Right lobe of liver (tissue), 4 donors: Measurements from ENCODE around the gene KIF6.

Experiments used
- POLR2A ChIP-seq: fragments of 450-650 bp; IDR thresholded peaks from one replicate; pipeline ENCODE4 v1.6.1; 2017; ENCODE audit warnings: antibody characterized with exemption, mild to moderate bottlenecking
- TF ChIP-seq, protein P1 (sequence below), 4 donors: fragments of 200-600 bp in 3 of 4; fragments of 450-650 bp in 1 of 4; IDR thresholded peaks; one replicate each; pipeline versions ENCODE4 v1.5.1 to v1.8.0; 2016 to 2022; ENCODE audit warnings: antibody characterized with exemption in 4 of 4, mild to moderate bottlenecking in 2 of 4
- donor health status: DM: no; HTN: no; CAD: no.
- donor health status: DM: no; HTN: no; CAD: no.
- donor health status: DM: no; HTN: yes; CAD: no.

DNA sequence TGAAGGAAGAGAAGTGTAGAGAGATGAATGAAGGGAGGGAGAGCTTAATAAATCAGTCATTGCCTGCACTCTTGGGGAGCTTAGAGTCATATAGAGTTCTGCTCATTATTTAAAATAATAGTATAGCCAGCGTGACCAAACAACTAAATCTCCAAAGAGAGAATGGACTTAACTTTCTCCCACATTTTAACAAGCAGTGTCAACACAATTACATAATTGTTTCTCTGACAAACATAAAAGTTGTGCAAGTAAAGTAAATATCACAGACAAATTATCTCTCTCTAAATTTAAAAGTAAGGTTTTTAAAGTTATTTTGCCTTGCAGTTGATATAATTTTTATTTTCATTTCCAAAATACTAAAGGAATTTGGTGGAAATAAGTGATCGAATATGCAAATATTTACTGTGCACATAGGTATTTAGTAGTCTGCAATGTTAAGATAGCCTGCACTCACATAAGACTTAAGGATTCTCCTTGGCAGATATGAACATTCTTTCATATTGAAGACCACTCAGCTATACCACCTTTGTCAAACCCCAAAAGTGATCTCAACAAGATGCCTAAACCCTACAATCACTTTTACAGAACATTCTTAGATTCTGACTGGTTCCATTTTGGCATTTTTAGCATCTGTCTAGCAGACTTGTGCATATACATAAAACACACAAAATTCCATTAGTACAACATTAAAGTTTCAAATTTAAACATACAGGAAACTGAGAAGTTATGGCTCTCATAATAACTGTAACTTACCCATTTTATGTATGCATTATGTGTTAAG lies 67.7 kb downstream of the KIF6 start:
- TF ChIP-seq POLR2A: no peak
- TF ChIP-seq, protein P1, sequence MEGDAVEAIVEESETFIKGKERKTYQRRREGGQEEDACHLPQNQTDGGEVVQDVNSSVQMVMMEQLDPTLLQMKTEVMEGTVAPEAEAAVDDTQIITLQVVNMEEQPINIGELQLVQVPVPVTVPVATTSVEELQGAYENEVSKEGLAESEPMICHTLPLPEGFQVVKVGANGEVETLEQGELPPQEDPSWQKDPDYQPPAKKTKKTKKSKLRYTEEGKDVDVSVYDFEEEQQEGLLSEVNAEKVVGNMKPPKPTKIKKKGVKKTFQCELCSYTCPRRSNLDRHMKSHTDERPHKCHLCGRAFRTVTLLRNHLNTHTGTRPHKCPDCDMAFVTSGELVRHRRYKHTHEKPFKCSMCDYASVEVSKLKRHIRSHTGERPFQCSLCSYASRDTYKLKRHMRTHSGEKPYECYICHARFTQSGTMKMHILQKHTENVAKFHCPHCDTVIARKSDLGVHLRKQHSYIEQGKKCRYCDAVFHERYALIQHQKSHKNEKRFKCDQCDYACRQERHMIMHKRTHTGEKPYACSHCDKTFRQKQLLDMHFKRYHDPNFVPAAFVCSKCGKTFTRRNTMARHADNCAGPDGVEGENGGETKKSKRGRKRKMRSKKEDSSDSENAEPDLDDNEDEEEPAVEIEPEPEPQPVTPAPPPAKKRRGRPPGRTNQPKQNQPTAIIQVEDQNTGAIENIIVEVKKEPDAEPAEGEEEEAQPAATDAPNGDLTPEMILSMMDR (IDR thresholded peaks at IDR 0.05): no peak
